Mesendoderm (in vitro differentiated cells): ENCODE measurements around the gene TFCP2L1.

ENCODE experiments used
- DNase-seq: peaks from one replicate; pipeline ENCODE4 v3.0.0; 2013
- H2AK5ac ChIP-seq: 2 replicates; pipeline ENCODE4 v1.6.1; 2013; ENCODE audit warnings: low read length, inconsistent platforms
- H2BK120ac ChIP-seq: 2 replicates; pipeline ENCODE4 v1.6.1; 2013; ENCODE audit warnings: low read depth, mild to moderate bottlenecking, low read length, moderate library complexity, mixed read lengths
- H2BK15ac ChIP-seq: replicated peaks from 2 replicates; pipeline ENCODE4 v1.6.1; 2013; ENCODE audit warnings: low read depth, mild to moderate bottlenecking, moderate library complexity
- H2BK5ac ChIP-seq: 2 replicates; pipeline ENCODE4 v1.6.1; 2013; ENCODE audit warnings: low read length, inconsistent platforms
- H3K18ac ChIP-seq: 2 replicates; pipeline ENCODE4 v1.6.1; 2013; ENCODE audit warnings: mild to moderate bottlenecking, low read length, mixed read lengths
- H3K23ac ChIP-seq: one replicate; pipeline ENCODE4 v1.6.1; 2013; ENCODE audit warnings: low read length
- H3K27ac ChIP-seq: 2 replicates; pipeline ENCODE4 v1.5.1; 2013; ENCODE audit warnings: low read depth, mild to moderate bottlenecking, inconsistent platforms, low read length, moderate library complexity
- H3K27me3 ChIP-seq: 2 replicates; pipeline ENCODE4 v1.6.1; 2013; ENCODE audit warnings: low read length, control low read depth, mild to moderate bottlenecking, inconsistent platforms; ENCODE audit not compliant: insufficient read depth, poor library complexity
- H3K36me3 ChIP-seq: 2 replicates; pipeline ENCODE4 v1.6.1; 2013; ENCODE audit warnings: low read length, inconsistent platforms; ENCODE audit not compliant: control insufficient read depth, insufficient read depth
- H3K4ac ChIP-seq: one replicate; pipeline ENCODE4 v1.6.1; 2013; ENCODE audit warnings: low read depth, mild to moderate bottlenecking, low read length, moderate library complexity
- H3K4me1 ChIP-seq: 2 replicates; pipeline ENCODE4 v1.6.1; 2013; ENCODE audit warnings: low read depth, low read length, inconsistent platforms; ENCODE audit not compliant: control insufficient read depth
- H3K4me2 ChIP-seq: 2 replicates; pipeline ENCODE4 v1.6.1; 2013; ENCODE audit warnings: low read length
- H3K4me3 ChIP-seq: 2 replicates; pipeline ENCODE4 v1.5.1; 2013; ENCODE audit warnings: mild to moderate bottlenecking, low read length
- H3K56ac ChIP-seq: one replicate; pipeline ENCODE4 v1.6.1; 2013; ENCODE audit warnings: low read length
- H3K79me1 ChIP-seq: 2 replicates; pipeline ENCODE4 v1.6.1; 2013; ENCODE audit warnings: low read length, inconsistent platforms
- H3K79me2 ChIP-seq: 2 replicates; pipeline ENCODE4 v1.6.1; 2013; ENCODE audit warnings: mild to moderate bottlenecking, low read length; ENCODE audit not compliant: control insufficient read depth, insufficient read depth
- H3K9ac ChIP-seq: 2 replicates; pipeline ENCODE4 v1.6.1; 2013; ENCODE audit warnings: low read length, inconsistent platforms
- H4K5ac ChIP-seq: one replicate; pipeline ENCODE4 v1.6.1; 2013; ENCODE audit warnings: low read length
- H4K8ac ChIP-seq: one replicate; pipeline ENCODE4 v1.6.1; 2013; ENCODE audit warnings: low read depth, mild to moderate bottlenecking, control low read depth, low read length, moderate library complexity
- WGBS: extraction: QIAGEN DNeasy Blood & Tissue Kit; methylation state at CpG from one replicate; pipeline ENCODE4 v1.1.7; 2013; ENCODE audit warnings: low lambda C conversion rate, missing lambda C conversion rate; ENCODE audit not compliant: insufficient coverage; ENCODE audit errors: extremely low coverage; 5-methylcytosine and 5-hydroxymethylcytosine counted together

TFCP2L1 gene

DNA sequence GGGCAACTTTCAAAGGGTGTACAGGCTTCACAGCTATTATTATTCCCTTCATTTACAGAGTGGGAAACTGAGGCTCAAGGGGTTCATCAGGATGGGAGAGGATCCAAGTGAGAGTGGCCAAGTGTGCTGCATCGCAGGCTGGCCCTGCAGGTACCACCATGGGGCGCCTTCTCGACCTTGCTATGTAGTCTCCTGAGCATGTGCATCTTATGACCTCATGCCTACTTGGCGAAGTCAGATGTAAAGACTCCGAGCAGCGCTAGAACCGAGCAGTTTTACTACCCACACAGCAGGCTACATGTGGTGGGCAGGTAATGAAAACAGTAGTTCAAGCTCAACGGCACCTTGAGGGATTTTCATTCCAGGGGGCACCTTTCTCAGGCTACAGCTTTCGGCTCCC is 42.0 kb downstream of the TFCP2L1 start:
- Histone ChIP-seq H3K4ac (no peak overlapping the region), H3K36me3 (no peaks in the 10 kb centered on the region), H3K4me2 (no peak overlapping the region), H3K56ac (no peak overlapping the region), H3K23ac (no peak overlapping the region), H4K8ac (no peak overlapping the region), H2BK120ac (no peak overlapping the region), H3K4me1 (no peaks in the 10 kb centered on the region), H3K9ac (no peak overlapping the region), H2BK15ac (no peak overlapping the region), H3K79me2 (no peaks in the 10 kb centered on the region), H2AK5ac (no peak overlapping the region), H3K27me3 (no peaks in the 10 kb centered on the region), H3K4me3 (no peak overlapping the region), H2BK5ac (no peak overlapping the region), H3K79me1 (no peaks in the 10 kb centered on the region), H3K27ac (no peak overlapping the region), H3K18ac (no peak overlapping the region), H4K5ac (no peak overlapping the region)
- no CpG with 5 or more reads among the region's 9 CpGs for WGBS
- DNase-seq: no peak

DNA sequence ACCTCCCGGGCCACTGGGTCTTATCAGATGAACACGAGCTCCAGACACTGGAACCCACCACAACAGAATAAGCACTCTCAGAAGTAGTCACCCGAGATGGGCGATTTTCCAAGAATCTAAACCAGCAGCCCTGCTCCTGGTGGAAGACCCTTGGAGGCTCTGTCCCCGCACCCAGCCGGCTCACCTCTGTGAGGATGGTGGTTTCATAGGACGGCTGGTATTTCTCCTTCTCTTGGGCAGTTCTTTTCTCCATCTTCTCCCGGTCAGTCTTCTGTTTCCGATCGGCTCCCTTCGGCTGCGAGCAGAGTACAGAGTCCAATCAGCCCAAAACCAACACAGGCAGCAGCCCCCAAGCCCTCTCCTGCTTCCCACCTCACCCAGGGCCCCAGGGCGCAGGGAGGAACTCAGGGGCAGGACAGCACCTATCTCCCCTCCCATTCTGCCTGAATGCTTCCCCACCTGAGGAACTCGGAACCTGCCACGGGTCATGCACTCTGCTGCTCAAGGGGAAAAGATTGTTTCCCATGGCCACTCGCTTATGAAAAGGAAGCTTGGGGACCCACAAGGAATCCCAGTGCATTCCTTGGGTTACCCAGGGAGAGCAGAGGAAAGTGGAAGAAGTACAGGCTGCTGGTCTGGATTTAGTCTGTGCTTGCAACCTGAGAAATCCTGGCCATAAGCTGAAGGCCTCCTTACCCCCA is 42.7 kb downstream of the TFCP2L1 start:
- H2BK15ac ChIP-seq: no peak overlapping the region
- no peak overlapping the region for H3K4ac ChIP-seq
- no peak overlapping the region for H2BK120ac ChIP-seq
- no peaks in the 10 kb centered on the region for H3K79me1 ChIP-seq
- no CpG with 5 or more reads among the region's 16 CpGs for WGBS
- no peak overlapping the region for H2AK5ac ChIP-seq
- H3K56ac ChIP-seq: no peak overlapping the region
- H3K4me2 ChIP-seq: no peak overlapping the region
- H3K27ac ChIP-seq: no peak overlapping the region
- no peak overlapping the region for H3K9ac ChIP-seq
- H3K79me2 ChIP-seq: no peaks in the 10 kb centered on the region
- no peak overlapping the region for H2BK5ac ChIP-seq
- H3K23ac ChIP-seq: no peak overlapping the region
- no peak overlapping the region for H4K8ac ChIP-seq
- no peaks in the 10 kb centered on the region for H3K4me1 ChIP-seq
- no peak for DNase-seq
- no peak overlapping the region for H4K5ac ChIP-seq
- H3K36me3 ChIP-seq: no peaks in the 10 kb centered on the region
- H3K27me3 ChIP-seq: no peaks in the 10 kb centered on the region
- H3K4me3 ChIP-seq: no peak overlapping the region
- H3K18ac ChIP-seq: no peak overlapping the region

DNA sequence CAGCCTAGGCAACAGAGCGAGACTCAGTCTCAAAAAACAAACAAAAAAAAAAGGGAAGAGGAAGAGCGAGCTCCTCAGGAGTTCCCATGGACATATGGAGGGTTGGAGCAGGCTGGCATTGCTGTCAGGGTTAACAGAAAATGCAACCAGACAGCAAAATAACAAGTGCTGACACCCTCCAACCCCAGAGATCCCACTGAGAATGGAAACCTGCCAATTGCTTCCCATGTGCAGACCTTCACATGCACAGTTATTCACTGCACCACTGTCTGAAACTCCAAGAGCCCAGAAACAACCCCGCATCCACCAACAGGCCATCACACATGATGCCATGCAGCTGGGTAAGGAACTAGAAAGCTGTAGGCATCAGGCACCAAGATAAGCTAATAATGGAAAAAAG is 43.5 kb downstream of the TFCP2L1 start:
- no peaks in the 10 kb centered on the region for H3K79me1 ChIP-seq
- no peaks in the 10 kb centered on the region for H3K79me2 ChIP-seq
- no peak overlapping the region for H2BK15ac ChIP-seq
- no peaks in the 10 kb centered on the region for H3K27me3 ChIP-seq
- no peak overlapping the region for H2AK5ac ChIP-seq
- no peak overlapping the region for H3K9ac ChIP-seq
- H3K4me3 ChIP-seq: no peak overlapping the region
- H3K23ac ChIP-seq: no peak overlapping the region
- H4K8ac ChIP-seq: no peak overlapping the region
- no peak overlapping the region for H4K5ac ChIP-seq
- no peak overlapping the region for H3K56ac ChIP-seq
- no CpG with 5 or more reads among the region's 3 CpGs for WGBS
- no peak overlapping the region for H2BK5ac ChIP-seq
- H3K27ac ChIP-seq: no peak overlapping the region
- H3K4ac ChIP-seq: no peak overlapping the region
- H3K18ac ChIP-seq: no peak overlapping the region
- no peak for DNase-seq
- no peak overlapping the region for H3K4me2 ChIP-seq
- no peaks in the 10 kb centered on the region for H3K36me3 ChIP-seq
- H3K4me1 ChIP-seq: no peaks in the 10 kb centered on the region
- no peak overlapping the region for H2BK120ac ChIP-seq

DNA sequence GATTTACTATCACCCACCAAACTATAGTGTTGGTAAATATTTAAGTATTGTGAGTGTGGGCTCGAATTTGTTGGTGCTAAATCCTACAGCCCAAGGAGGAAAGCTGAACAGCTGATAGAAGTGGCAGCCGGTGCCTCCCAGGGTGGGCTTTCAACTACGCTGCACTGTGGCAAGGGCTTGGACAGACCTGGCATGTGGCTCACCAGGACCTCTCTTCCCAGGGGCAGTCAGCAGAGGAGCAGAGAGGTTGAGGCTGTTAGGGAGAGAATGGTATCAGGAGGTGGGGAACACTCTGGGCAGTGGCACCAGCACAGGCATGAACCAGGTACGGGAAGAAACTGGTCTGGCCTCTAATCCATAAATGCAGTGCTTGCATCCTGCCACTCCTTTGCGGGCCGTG is 44.6 kb downstream of the TFCP2L1 start:
- H3K4me2 ChIP-seq: no peak overlapping the region
- no peaks in the 10 kb centered on the region for H3K4me1 ChIP-seq
- H3K23ac ChIP-seq: no peak overlapping the region
- H4K5ac ChIP-seq: no peak overlapping the region
- H3K79me2 ChIP-seq: no peaks in the 10 kb centered on the region
- no peak overlapping the region for H3K27ac ChIP-seq
- H3K79me1 ChIP-seq: no peaks in the 10 kb centered on the region
- H3K9ac ChIP-seq: no peak overlapping the region
- no peak overlapping the region for H3K18ac ChIP-seq
- no peak overlapping the region for H2BK5ac ChIP-seq
- H4K8ac ChIP-seq: no peak overlapping the region
- no peak overlapping the region for H2AK5ac ChIP-seq
- no peaks in the 10 kb centered on the region for H3K27me3 ChIP-seq
- H3K4ac ChIP-seq: no peak overlapping the region
- H2BK15ac ChIP-seq: no peak overlapping the region
- no peak overlapping the region for H3K56ac ChIP-seq
- H3K36me3 ChIP-seq: no peaks in the 10 kb centered on the region
- H3K4me3 ChIP-seq: no peak overlapping the region
- WGBS: no CpG with 5 or more reads among the region's 6 CpGs
- no peak for DNase-seq
- no peak overlapping the region for H2BK120ac ChIP-seq

DNA sequence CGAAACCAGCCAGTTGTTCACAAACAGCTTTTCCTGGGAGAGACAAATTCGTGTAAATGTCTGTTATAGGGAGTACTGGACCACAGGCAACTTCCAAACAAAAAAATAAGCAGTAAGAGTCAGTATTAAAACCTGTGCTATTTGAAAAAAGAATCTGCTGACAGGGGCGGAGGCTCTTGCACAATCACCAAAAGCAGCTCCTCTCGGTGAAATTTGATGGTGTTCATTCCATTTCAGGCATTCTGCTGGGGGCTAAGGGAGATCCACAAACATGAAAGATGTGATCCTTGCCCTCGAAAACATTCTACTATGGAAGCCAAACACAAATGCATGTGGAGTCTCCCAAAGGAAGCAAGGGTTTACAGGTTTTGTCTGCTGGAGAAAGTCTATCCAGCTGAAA is 45.0 kb downstream of the TFCP2L1 start:
- no peaks in the 10 kb centered on the region for H3K79me2 ChIP-seq
- H3K27me3 ChIP-seq: no peaks in the 10 kb centered on the region
- no peaks in the 10 kb centered on the region for H3K79me1 ChIP-seq
- no peak overlapping the region for H4K8ac ChIP-seq
- no peak overlapping the region for H2AK5ac ChIP-seq
- H2BK5ac ChIP-seq: no peak overlapping the region
- H2BK120ac ChIP-seq: no peak overlapping the region
- H4K5ac ChIP-seq: no peak overlapping the region
- no peaks in the 10 kb centered on the region for H3K4me1 ChIP-seq
- H3K23ac ChIP-seq: no peak overlapping the region
- no peak overlapping the region for H3K9ac ChIP-seq
- no peak overlapping the region for H3K4ac ChIP-seq
- H3K18ac ChIP-seq: no peak overlapping the region
- H3K4me2 ChIP-seq: no peak overlapping the region
- no peak for DNase-seq
- H3K56ac ChIP-seq: no peak overlapping the region
- H3K27ac ChIP-seq: no peak overlapping the region
- H3K4me3 ChIP-seq: no peak overlapping the region
- H3K36me3 ChIP-seq: no peaks in the 10 kb centered on the region
- no peak overlapping the region for H2BK15ac ChIP-seq
- no CpG with 5 or more reads among the region's 5 CpGs for WGBS

DNA sequence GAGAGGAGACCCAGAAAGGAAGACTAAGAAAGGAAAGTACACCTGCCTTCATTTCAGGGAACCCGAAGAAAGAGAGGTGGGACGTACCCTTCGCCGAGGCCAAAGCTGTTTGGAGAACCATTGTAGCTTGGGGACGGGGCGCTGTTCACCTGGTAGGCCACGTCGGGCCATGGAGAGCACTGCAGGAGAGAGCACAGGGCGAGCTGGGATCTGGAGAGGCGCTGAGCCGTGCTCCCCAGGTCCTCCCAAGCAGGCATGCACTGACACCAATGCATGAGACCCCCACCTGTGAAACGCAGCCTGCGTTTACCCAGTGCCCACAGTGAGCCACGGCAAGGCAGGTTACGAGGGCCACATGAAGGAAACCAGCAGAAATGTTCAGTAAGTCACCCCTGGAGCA is 45.5 kb downstream of the TFCP2L1 start:
- H3K27me3 ChIP-seq: no peaks in the 10 kb centered on the region
- H3K79me2 ChIP-seq: no peaks in the 10 kb centered on the region
- no peak overlapping the region for H3K23ac ChIP-seq
- H2BK120ac ChIP-seq: no peak overlapping the region
- H4K8ac ChIP-seq: no peak overlapping the region
- H3K56ac ChIP-seq: no peak overlapping the region
- DNase-seq: no peak
- no peak overlapping the region for H3K27ac ChIP-seq
- H3K79me1 ChIP-seq: no peaks in the 10 kb centered on the region
- WGBS: no CpG with 5 or more reads among the region's 15 CpGs
- H2AK5ac ChIP-seq: no peak overlapping the region
- no peak overlapping the region for H3K18ac ChIP-seq
- H3K4me3 ChIP-seq: no peak overlapping the region
- no peaks in the 10 kb centered on the region for H3K36me3 ChIP-seq
- no peak overlapping the region for H2BK5ac ChIP-seq
- no peak overlapping the region for H3K4me2 ChIP-seq
- no peaks in the 10 kb centered on the region for H3K4me1 ChIP-seq
- H4K5ac ChIP-seq: no peak overlapping the region
- no peak overlapping the region for H3K4ac ChIP-seq
- H2BK15ac ChIP-seq: no peak overlapping the region
- H3K9ac ChIP-seq: no peak overlapping the region
